MG63 (cell line): ENCODE data around the gene C20orf141. TPM values are rescaled to one million over a fixed set of nuclear protein-coding genes. Genes with fewer than 3 reads are reported as not detected.

Experiments used
- DNase-seq: peaks from one replicate; pipeline ENCODE4 v3.0.0-alpha.2; 2020
- H3K27me3 ChIP-seq: fragments of 250-450 bp; sonication (Bioruptor Pico); 2 replicates; pipeline ENCODE4 v1.5.1; 2020; ENCODE audit warnings: mild to moderate bottlenecking, moderate library complexity
- H3K36me3 ChIP-seq: fragments of 250-450 bp; sonication (Bioruptor Pico); 2 replicates; pipeline ENCODE4 v1.5.1; 2020; ENCODE audit warnings: mild to moderate bottlenecking, moderate library complexity
- H3K4me3 ChIP-seq: fragments of 250-450 bp; sonication (Bioruptor Pico); 2 replicates; pipeline ENCODE4 v1.5.1; 2020; ENCODE audit warnings: mild to moderate bottlenecking, moderate library complexity
- H3K9me3 ChIP-seq: fragments of 250-450 bp; sonication (Bioruptor Pico); 2 replicates; pipeline ENCODE4 v1.5.1; 2020; ENCODE audit warnings: mild to moderate bottlenecking, moderate library complexity
- total RNA-seq: library from RNA; depleted of rRNA; stranded (reverse); fragments of >200 nt; shearing (Covaris generic); gene quantifications from 2 replicates; pipeline ENCODE4 v1.2.3, GENCODE V29; 2014; ENCODE audit warnings: low replicate concordance

Gene C20orf141
- total RNA-seq, 1 experiment from 2014 or later: not detected

DNA sequence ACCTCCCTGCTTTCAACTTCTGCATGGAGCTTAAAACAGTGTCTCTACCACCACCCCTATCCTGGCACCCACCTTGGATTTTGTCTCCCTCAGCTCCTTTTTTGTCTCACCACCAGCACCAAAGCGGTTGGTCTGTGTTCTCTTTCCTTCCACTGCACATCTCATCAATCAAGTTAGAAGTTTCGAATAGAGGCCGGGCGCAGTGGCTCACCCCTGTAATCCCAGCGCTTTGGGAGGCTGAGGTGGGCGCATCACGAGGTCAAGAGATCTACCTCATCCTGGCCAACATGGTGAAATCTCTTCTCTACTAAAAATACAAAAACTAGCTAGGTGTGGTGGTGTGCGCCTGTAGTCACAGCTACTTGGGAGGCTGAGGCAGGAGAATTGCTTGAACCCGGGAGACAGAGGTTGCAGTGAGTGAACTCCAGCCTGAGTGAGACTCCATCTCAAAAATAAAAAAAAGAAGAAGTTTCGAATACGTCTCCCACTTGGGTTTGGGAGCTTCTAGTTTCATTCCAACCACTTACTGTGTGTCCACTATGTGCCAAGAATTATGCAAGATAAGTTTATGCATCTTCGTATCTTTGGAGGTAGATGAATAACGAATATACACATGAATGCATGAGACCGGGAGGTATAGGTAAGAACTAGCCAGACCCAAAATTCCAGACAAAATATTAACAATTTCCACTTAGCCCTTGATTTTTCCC lies 19.8 kb downstream of the C20orf141 start:
- no peak for DNase-seq
- Histone ChIP-seq H3K27me3 (no peaks in the 10 kb centered on the region), H3K9me3 (no peaks in the 10 kb centered on the region), H3K4me3 (no peak overlapping the region), H3K36me3 (no peaks in the 10 kb centered on the region)

- no peak overlapping the region for H3K4me3 ChIP-seq
- no peak for DNase-seq
- H3K27me3 ChIP-seq: no peaks in the 10 kb centered on the region
- H3K36me3 ChIP-seq: no peaks in the 10 kb centered on the region
- no peaks in the 10 kb centered on the region for H3K9me3 ChIP-seq
These were observed 20.6 kb downstream of the C20orf141 start for GRCh38 chr20:2835331-2835796.

- no peak for DNase-seq
- H3K4me3 ChIP-seq: no peak overlapping the region
These were observed 21.2 kb downstream of the C20orf141 start for GRCh38 chr20:2836035-2836434.

GRCh38 chr20:2837221-2837960 lies 22.6 kb downstream of the C20orf141 start:
- no peak overlapping the region for H3K4me3 ChIP-seq

More at GRCh38 chr20:2836035-2836434, 21.2 kb downstream of the C20orf141 start:
- H3K27me3 ChIP-seq: no peaks in the 10 kb centered on the region
- H3K36me3 ChIP-seq: no peaks in the 10 kb centered on the region
- H3K9me3 ChIP-seq: no peaks in the 10 kb centered on the region

DNA sequence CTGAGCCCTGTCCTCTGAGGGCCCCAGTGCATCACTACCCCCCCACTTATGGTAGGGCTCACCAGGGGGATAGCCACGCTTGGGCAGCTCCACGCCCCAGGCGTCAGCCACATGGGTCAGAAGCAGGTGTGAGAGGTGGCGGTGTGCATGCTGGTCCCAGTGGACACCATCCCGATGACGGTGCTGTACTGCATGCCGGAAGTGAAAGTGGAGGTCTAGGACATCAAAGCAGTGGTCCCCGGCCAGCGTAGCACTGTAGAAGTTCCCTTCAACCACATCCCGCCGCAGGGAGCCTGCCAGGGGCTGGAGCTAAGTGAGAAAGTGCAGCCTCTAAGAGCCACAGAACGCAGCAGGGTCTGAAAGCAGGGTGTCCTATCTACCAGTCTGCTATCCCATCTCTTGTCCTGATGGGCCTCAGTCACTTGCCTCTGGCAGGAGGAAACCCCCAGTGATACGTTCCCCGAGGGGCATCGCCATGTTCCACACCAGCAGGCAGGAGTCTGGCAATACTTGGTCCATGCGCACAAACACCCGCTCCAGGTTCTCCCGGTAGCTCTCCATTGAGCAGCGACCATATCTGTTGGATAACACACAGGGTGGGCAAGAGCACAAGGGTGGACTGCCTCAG lies 23.5 kb downstream of the C20orf141 start:
- no peaks in the 10 kb centered on the region for H3K9me3 ChIP-seq
- H3K27me3 ChIP-seq: no peaks in the 10 kb centered on the region
- no peak overlapping the region for H3K4me3 ChIP-seq
- no peaks in the 10 kb centered on the region for H3K36me3 ChIP-seq
- no peak for DNase-seq

More at GRCh38 chr20:2837221-2837960, 22.6 kb downstream of the C20orf141 start:
- no peak for DNase-seq
- H3K27me3 ChIP-seq: no peaks in the 10 kb centered on the region
- no peaks in the 10 kb centered on the region for H3K9me3 ChIP-seq
- H3K36me3 ChIP-seq: no peaks in the 10 kb centered on the region

GRCh38 chr20:2838847-2839671 lies 24.3 kb downstream of the C20orf141 start:
- no peak for DNase-seq
- no peaks in the 10 kb centered on the region for H3K27me3 ChIP-seq
- no peak overlapping the region for H3K4me3 ChIP-seq
- no peaks in the 10 kb centered on the region for H3K36me3 ChIP-seq
- no peaks in the 10 kb centered on the region for H3K9me3 ChIP-seq

GRCh38 chr20:2839732-2840137 lies 24.9 kb downstream of the C20orf141 start:
- Histone ChIP-seq H3K36me3 (no peaks in the 10 kb centered on the region), H3K4me3 (peak overlapping the region; percentile 62), H3K27me3 (no peaks in the 10 kb centered on the region), H3K9me3 (no peaks in the 10 kb centered on the region)
- DNase-seq: no peak

DNA sequence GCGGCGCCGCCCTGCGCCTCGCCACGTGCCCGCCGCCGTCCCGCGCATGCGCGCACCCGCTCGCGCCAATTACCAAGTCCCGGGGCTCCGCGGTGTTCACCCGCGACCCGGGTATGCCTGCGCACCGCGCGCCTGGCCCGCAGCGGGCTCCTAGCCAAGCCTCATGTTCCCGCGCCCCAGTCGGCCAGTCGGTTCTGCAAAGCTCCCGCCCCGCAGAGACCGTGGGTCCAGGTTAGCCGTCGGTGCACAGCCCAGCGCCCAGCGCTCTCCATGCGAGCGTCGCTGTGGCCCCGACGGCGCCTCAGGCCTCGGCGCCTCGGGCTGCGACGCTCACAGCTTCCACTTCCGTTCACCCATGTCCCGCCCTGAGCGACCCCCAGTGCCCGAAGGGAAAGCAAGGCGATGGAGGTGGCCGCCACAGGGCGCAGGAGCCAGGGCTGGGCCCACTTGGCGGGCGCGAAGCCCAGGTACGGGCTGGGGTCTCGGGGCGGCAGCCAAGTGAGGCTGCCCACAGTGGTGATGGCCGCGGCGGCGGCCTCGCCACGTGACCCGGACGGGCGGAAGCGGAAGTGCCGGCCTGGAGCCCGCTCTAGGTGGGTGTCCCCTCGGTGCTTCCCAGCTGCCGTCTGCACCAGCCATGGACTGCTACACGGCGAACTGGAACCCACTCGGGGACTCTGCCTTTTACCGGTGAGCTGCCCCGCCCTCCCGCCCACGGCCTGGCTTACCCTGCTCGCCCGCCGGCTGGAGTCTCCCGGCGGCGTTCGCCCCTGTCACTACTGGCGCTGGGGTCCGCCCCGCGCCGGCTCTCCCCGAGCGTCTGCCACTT lies 25.6 kb downstream of the C20orf141 start, which contains the start of the genes PCED1A and VPS16:
Gene PCED1A, minus strand, starts transcription at position 518 of the 829 bp plus-strand sequence. CDS start 743 bp downstream, outside the sequence.
Gene VPS16, plus strand, starts transcription at position 608 of the 829 bp plus-strand sequence. Its CDS starts 30 bp downstream, at position 638.
- Histone ChIP-seq H3K9me3 (no peaks in the 10 kb centered on the region), H3K36me3 (no peaks in the 10 kb centered on the region), H3K4me3 (peak within 1 kb of the TSS; percentile 62), H3K27me3 (no peaks in the 10 kb centered on the region)
- peak; percentile 85 for DNase-seq

DNA sequence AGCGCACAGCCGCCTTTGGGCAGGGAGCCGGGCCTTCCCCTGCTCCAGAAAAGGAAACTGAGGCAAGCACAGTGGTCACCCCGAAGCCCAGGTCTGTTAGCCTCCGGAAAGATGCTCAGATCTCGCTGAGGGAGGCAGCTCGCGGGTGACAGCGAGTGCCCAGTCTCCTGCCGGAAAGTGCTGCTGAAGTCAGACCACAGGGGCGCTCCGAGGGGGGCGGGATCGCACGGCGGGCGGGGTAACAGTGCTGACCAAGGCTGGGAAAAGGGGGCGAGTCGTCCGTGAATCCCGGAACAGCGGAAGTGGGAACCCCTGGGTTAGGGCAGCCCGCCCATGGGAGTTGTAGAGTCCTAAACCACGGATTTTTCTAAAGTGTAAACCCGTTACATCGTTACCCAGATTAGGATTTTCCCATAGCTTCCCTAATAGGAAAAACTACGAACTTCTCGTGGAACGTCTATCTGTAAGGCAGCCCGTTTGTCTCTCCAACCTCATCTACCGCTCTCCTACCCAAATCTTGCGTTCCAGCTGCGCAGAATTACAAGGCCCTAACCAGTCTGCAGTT lies 26.3 kb downstream of the C20orf141 start:
- Histone ChIP-seq H3K36me3 (no peaks in the 10 kb centered on the region), H3K27me3 (no peaks in the 10 kb centered on the region), H3K4me3 (peak overlapping the region; percentile 62), H3K9me3 (no peaks in the 10 kb centered on the region)
- DNase-seq: peak; percentile 59

DNA sequence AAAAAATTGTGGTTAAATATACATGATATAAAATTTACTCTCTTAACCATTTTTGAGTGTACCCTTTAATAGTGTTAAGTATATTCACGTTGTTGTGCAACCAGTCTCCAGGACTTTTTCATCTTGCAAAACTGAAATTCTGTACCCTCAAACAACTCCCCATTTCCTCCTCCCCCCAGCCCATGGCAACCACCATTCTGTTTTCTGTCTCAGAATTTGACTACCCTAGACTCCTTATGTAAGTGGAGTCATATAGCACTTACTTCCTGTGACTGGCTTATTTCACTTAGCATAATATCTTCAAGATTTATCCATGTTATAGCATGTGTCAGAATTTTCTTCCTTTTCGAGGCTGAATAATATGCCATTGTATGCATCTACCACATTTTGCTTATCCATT lies 30.8 kb downstream of the C20orf141 start:
- Histone ChIP-seq H3K4me3 (no peak overlapping the region), H3K27me3 (no peaks in the 10 kb centered on the region), H3K9me3 (no peaks in the 10 kb centered on the region), H3K36me3 (no peaks in the 10 kb centered on the region)
- no peak for DNase-seq

DNA sequence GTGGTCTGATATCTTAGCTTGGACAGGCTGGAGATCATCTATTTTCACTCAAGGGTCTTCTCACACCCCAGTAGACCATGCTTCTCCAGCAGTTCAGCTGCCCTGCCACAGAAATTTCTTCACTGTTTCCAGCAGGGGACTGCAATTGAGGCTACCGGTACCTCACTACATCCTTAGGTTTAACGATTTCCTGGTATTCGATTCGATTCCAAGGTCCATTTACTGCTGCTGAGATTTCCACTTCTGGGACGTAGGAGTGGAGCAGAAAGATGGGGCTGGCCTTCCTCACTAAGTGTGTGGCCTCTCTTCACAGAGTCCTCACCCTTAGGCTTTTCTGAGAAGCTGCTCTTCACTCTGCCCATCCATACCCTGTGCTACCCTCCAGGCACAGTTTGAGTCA lies 31.9 kb downstream of the C20orf141 start:
- H3K36me3 ChIP-seq: no peaks in the 10 kb centered on the region
- H3K27me3 ChIP-seq: no peaks in the 10 kb centered on the region
- H3K9me3 ChIP-seq: no peaks in the 10 kb centered on the region
- no peak overlapping the region for H3K4me3 ChIP-seq
- no peak for DNase-seq

DNA sequence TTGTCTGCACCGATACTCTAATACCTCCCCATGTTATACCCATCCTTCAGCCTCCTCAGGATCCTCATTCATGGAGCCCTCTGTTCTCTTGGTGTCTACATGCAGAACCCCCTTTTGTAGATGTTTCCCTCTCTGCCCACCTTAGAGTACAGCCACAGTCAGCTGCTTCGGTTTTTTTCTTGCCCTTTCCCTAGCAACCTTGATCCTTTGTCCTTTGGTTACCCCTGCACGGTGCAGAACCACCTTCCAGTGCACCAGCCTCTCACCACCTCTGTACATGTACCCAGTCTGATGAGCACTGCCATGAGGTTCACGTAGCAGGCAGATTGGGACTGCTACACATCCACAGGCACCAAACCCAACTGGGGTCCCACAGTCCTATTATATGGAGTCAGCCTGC lies 33.0 kb downstream of the C20orf141 start:
- H3K27me3 ChIP-seq: no peaks in the 10 kb centered on the region
- H3K36me3 ChIP-seq: no peaks in the 10 kb centered on the region
- H3K9me3 ChIP-seq: no peaks in the 10 kb centered on the region
- no peak for DNase-seq
- no peak overlapping the region for H3K4me3 ChIP-seq

- no peak for DNase-seq
- Histone ChIP-seq H3K4me3 (no peak overlapping the region), H3K36me3 (no peaks in the 10 kb centered on the region), H3K27me3 (no peaks in the 10 kb centered on the region), H3K9me3 (no peaks in the 10 kb centered on the region)
These were observed 34.7 kb downstream of the C20orf141 start for GRCh38 chr20:2849529-2849928.

- Histone ChIP-seq H3K27me3 (no peaks in the 10 kb centered on the region), H3K4me3 (no peak overlapping the region), H3K36me3 (no peaks in the 10 kb centered on the region), H3K9me3 (no peaks in the 10 kb centered on the region)
- DNase-seq: no peak
These were observed 36.3 kb downstream of the C20orf141 start for GRCh38 chr20:2851086-2851485.

- Histone ChIP-seq H3K4me3 (no peak overlapping the region), H3K36me3 (no peaks in the 10 kb centered on the region), H3K9me3 (no peaks in the 10 kb centered on the region), H3K27me3 (no peaks in the 10 kb centered on the region)
- no peak for DNase-seq
These were observed 43.8 kb downstream of the C20orf141 start for GRCh38 chr20:2858591-2858990.
